Neutrophil (primary cell): Measurements from ENCODE around the gene TTC23.

Experiments used
- H3K27ac ChIP-seq: fragments of 200-600 bp; sonication (generic); 2 replicates; pipeline ENCODE4 v1.5.1; 2016; ENCODE audit warnings: mild to moderate bottlenecking, moderate library complexity
- H3K27me3 ChIP-seq: fragments of 200-600 bp; sonication (generic); 2 replicates; pipeline ENCODE4 v1.6.0; 2016; ENCODE audit warnings: mild to moderate bottlenecking
- H3K36me3 ChIP-seq: fragments of 200-600 bp; sonication (generic); 2 replicates; pipeline ENCODE4 v1.5.1; 2017
- H3K4me1 ChIP-seq, 2 experiments: fragments of 200-600 bp in 1 of 2; sonication (generic) in 1 of 2; 1 replicate in 1 of 2; 2 replicates in 1 of 2; pipeline versions ENCODE4 v1.5.1 to v1.6.1; 2013 to 2016; ENCODE audit warnings: low read depth in 1 of 2, low read length in 1 of 2, mild to moderate bottlenecking in 1 of 2, moderate library complexity in 1 of 2; ENCODE audit not compliant: control insufficient read depth in 1 of 2, insufficient read depth in 1 of 2
- H3K4me3 ChIP-seq, 2 experiments: fragments of 200-600 bp in 1 of 2; sonication (generic) in 1 of 2; 1 replicate in 1 of 2; 2 replicates in 1 of 2; pipeline ENCODE4 v1.5.1; 2013 to 2016; ENCODE audit warnings: low read depth in 1 of 2, low read length in 1 of 2, mild to moderate bottlenecking in 1 of 2, moderate library complexity in 1 of 2
- H3K9me3 ChIP-seq: fragments of 200-600 bp; sonication (generic); 2 replicates; pipeline ENCODE4 v1.5.1; 2016
- CTCF ChIP-seq: fragments of 200-600 bp; sonication (generic); IDR thresholded peaks from 2 replicates; pipeline ENCODE4 v1.5.1; 2016; ENCODE audit warnings: antibody characterized with exemption

TTC23 gene

GRCh38 chr15:99110581-99111320 lies 138.6 kb downstream of the TTC23 start:
- Histone ChIP-seq H3K27me3 (peaks cover 63% of the 10 kb centered on the region), H3K27ac (no peak overlapping the region), H3K9me3 (no peaks in the 10 kb centered on the region), H3K4me3 (no peak overlapping the region), H3K36me3 (no peaks in the 10 kb centered on the region), H3K4me1 (peaks cover 3 to 5% of the 10 kb centered on the region in 2 experiments)
- TF ChIP-seq CTCF, result no peak

GRCh38 chr15:99110093-99110492 lies 139.3 kb downstream of the TTC23 start:
- no peak overlapping the region for H3K27ac ChIP-seq
- no peaks in the 10 kb centered on the region for H3K36me3 ChIP-seq
- no peaks in the 10 kb centered on the region for H3K9me3 ChIP-seq
- peaks cover 69% of the 10 kb centered on the region for H3K27me3 ChIP-seq
- no peak for TF ChIP-seq CTCF
- peaks cover 7 to 8% of the 10 kb centered on the region in 2 experiments for H3K4me1 ChIP-seq
- H3K4me3 ChIP-seq, result no peak overlapping the region

- no peak for TF ChIP-seq CTCF
- no peaks in the 10 kb centered on the region for H3K36me3 ChIP-seq
- no peak overlapping the region for H3K4me3 ChIP-seq
- peaks cover 74% of the 10 kb centered on the region for H3K27me3 ChIP-seq
- peaks cover 8 to 12% of the 10 kb centered on the region in 2 experiments for H3K4me1 ChIP-seq
- H3K27ac ChIP-seq, result no peak overlapping the region
- H3K9me3 ChIP-seq, result no peaks in the 10 kb centered on the region
Measured at GRCh38 chr15:99109555-99110021, 139.8 kb downstream of the TTC23 start.

- peaks cover 8 to 14% of the 10 kb centered on the region in 2 experiments for H3K4me1 ChIP-seq
- no peak for TF ChIP-seq CTCF
- H3K27me3 ChIP-seq, result peaks cover 79% of the 10 kb centered on the region
- no peaks in the 10 kb centered on the region for H3K9me3 ChIP-seq
- H3K4me3 ChIP-seq, result no peak overlapping the region
- H3K36me3 ChIP-seq, result no peaks in the 10 kb centered on the region
- H3K27ac ChIP-seq, result no peak overlapping the region
Measured at GRCh38 chr15:99108993-99109392, 140.4 kb downstream of the TTC23 start.

- H3K4me3 ChIP-seq, result no peak overlapping the region
- no peak overlapping the region for H3K27ac ChIP-seq
- no peaks in the 10 kb centered on the region for H3K9me3 ChIP-seq
- no peaks in the 10 kb centered on the region for H3K36me3 ChIP-seq
- H3K4me1 ChIP-seq, result peaks cover 8 to 16% of the 10 kb centered on the region in 2 experiments
- peaks cover 98% of the 10 kb centered on the region for H3K27me3 ChIP-seq
- TF ChIP-seq CTCF, result no peak
Measured at GRCh38 chr15:99106417-99107220, 142.8 kb downstream of the TTC23 start.
